Choroid plexus epithelial cell (primary cell): ENCODE data around the gene ZNF688.
"Not testable (repeated sequence)": the region's sequence is repeated elsewhere in the genome, so short reads cannot be mapped to it uniquely, and the experiment has no call there.

Experiments used
- DNase-seq: peaks from one replicate; pipeline ENCODE4 v3.0.0-alpha.2; 2010; ENCODE audit warnings: low read depth
- H3K4me3 ChIP-seq: 2 replicates; pipeline ENCODE4 v1.5.1; 2011; ENCODE audit warnings: low read depth, mild to moderate bottlenecking, control low read depth, low read length, moderate library complexity
- CTCF ChIP-seq: conservative IDR thresholded peaks from 2 replicates; pipeline ENCODE4 v1.5.1; 2011; ENCODE audit warnings: low read depth, mild to moderate bottlenecking, control low read depth, inconsistent platforms, low read length, moderate library complexity

Gene ZNF688

GRCh38 chr16:30601966-30602365 is 30.5 kb upstream of the ZNF688 start:
- H3K4me3 ChIP-seq: no peak overlapping the region
- DNase-seq: no peak
- TF ChIP-seq CTCF: no peak

GRCh38 chr16:30600929-30601328 is 29.4 kb upstream of the ZNF688 start:
- no peak for DNase-seq
- no peak for TF ChIP-seq CTCF
- H3K4me3 ChIP-seq: no peak overlapping the region

- no peak for DNase-seq
- H3K4me3 ChIP-seq: no peak overlapping the region
- no peak for TF ChIP-seq CTCF
Observed at GRCh38 chr16:30600215-30600614, 28.7 kb upstream of the ZNF688 start.

- DNase-seq: no peak
- no peak overlapping the region for H3K4me3 ChIP-seq
- TF ChIP-seq CTCF: no peak
Observed at GRCh38 chr16:30592871-30593270, 21.4 kb upstream of the ZNF688 start.

- H3K4me3 ChIP-seq, DNase-seq: not testable (repeated sequence)
Observed at GRCh38 chr16:30590869-30591268, 19.4 kb upstream of the ZNF688 start.

- not testable (repeated sequence) for H3K4me3 ChIP-seq, DNase-seq
Observed at GRCh38 chr16:30589582-30589981, 18.1 kb upstream of the ZNF688 start.

GRCh38 chr16:30588651-30589050 is 17.1 kb upstream of the ZNF688 start:
- TF ChIP-seq CTCF: no peak
- no peak for DNase-seq
- no peak overlapping the region for H3K4me3 ChIP-seq

- peak; percentile 99 for DNase-seq
- TF ChIP-seq CTCF: no peak
- peak within 1 kb of the TSS; percentile 85 for H3K4me3 ChIP-seq
Observed at GRCh38 chr16:30585400-30586191, 14.1 kb upstream of the ZNF688 start, which contains the start of gene ZNF785. ZNF785 (minus strand) TSS chr16:30585697; CDS start chr16:30585611, 86 bp downstream.
